H9 (cell line): ENCODE data around the gene FPR1. TPM values are rescaled to one million over a fixed set of nuclear protein-coding genes. Genes with fewer than 3 reads are reported as not detected.

Experiments
- DNase-seq: peaks from one replicate; pipeline ENCODE4 v3.0.0-alpha.2; 2017
- H2AFZ ChIP-seq: one replicate; pipeline ENCODE4 v1.6.1; 2013; ENCODE audit warnings: mild to moderate bottlenecking, low read length, control low read depth, moderate library complexity
- H2AK5ac ChIP-seq: 2 replicates; pipeline ENCODE4 v1.6.1; 2013; ENCODE audit warnings: low read length, control low read depth, mixed read lengths; ENCODE audit not compliant: insufficient read length
- H2BK120ac ChIP-seq: one replicate; pipeline ENCODE4 v1.6.1; 2013; ENCODE audit warnings: low read depth, mild to moderate bottlenecking, low read length, control low read depth, inconsistent platforms; ENCODE audit not compliant: poor library complexity, severe bottlenecking
- H2BK12ac ChIP-seq: 2 replicates; pipeline ENCODE4 v1.6.1; 2013; ENCODE audit warnings: low read length, control low read depth, mixed read lengths, low read depth; ENCODE audit not compliant: insufficient read length
- H2BK15ac ChIP-seq: 2 replicates; pipeline ENCODE4 v1.6.1; 2013; ENCODE audit warnings: low read depth, low read length, control low read depth
- H2BK20ac ChIP-seq: one replicate; pipeline ENCODE4 v1.6.1; 2013; ENCODE audit warnings: low read depth, mild to moderate bottlenecking, low read length, control low read depth, inconsistent platforms; ENCODE audit not compliant: poor library complexity, severe bottlenecking
- H2BK5ac ChIP-seq: 2 replicates; pipeline ENCODE4 v1.6.1; 2013; ENCODE audit warnings: low read length, control low read depth, mixed read lengths; ENCODE audit not compliant: insufficient read length
- H3K14ac ChIP-seq: 2 replicates; pipeline ENCODE4 v1.6.1; 2013; ENCODE audit warnings: low read length, control low read depth; ENCODE audit not compliant: insufficient read depth
- H3K18ac ChIP-seq: 2 replicates; pipeline ENCODE4 v1.6.1; 2013; ENCODE audit warnings: low read depth, mild to moderate bottlenecking, mixed read lengths, low read length, control low read depth; ENCODE audit not compliant: insufficient read length
- H3K23ac ChIP-seq: 2 replicates; pipeline ENCODE4 v1.6.1; 2013; ENCODE audit warnings: low read length, control low read depth, mixed read lengths, low read depth; ENCODE audit not compliant: insufficient read length
- H3K23me2 ChIP-seq: 2 replicates; pipeline ENCODE4 v1.6.1; 2013; ENCODE audit warnings: low read depth, mild to moderate bottlenecking, mixed read lengths, low read length, control low read depth; ENCODE audit not compliant: insufficient read length, poor library complexity, severe bottlenecking
- H3K27ac ChIP-seq: 2 replicates; pipeline ENCODE4 v1.5.1; 2013; ENCODE audit warnings: low read length, control low read depth, mixed read lengths, low read depth; ENCODE audit not compliant: insufficient read length
- H3K27me3 ChIP-seq: 2 replicates; pipeline ENCODE4 v1.6.1; 2013; ENCODE audit warnings: low read length, control low read depth, inconsistent platforms; ENCODE audit not compliant: insufficient read depth
- H3K4ac ChIP-seq: 2 replicates; pipeline ENCODE4 v1.6.1; 2013; ENCODE audit warnings: low read depth, mild to moderate bottlenecking, control low read depth, inconsistent platforms, low read length, moderate library complexity
- H3K4me1 ChIP-seq: 2 replicates; pipeline ENCODE4 v1.6.1; 2013; ENCODE audit warnings: low read length, control low read depth, inconsistent platforms; ENCODE audit not compliant: insufficient read depth
- H3K4me2 ChIP-seq: 2 replicates; pipeline ENCODE4 v1.6.1; 2013; ENCODE audit warnings: low read length, control low read depth, mixed read lengths; ENCODE audit not compliant: insufficient read length, insufficient read depth
- H3K56ac ChIP-seq: 2 replicates; pipeline ENCODE4 v1.6.1; 2013; ENCODE audit warnings: low read depth, mild to moderate bottlenecking, mixed read lengths, low read length, control low read depth; ENCODE audit not compliant: insufficient read length
- H3K79me1 ChIP-seq: 2 replicates; pipeline ENCODE4 v1.6.1; 2013; ENCODE audit warnings: low read depth, mild to moderate bottlenecking, moderate library complexity, low read length, control low read depth, inconsistent platforms; ENCODE audit not compliant: insufficient read depth, poor library complexity, severe bottlenecking
- H3K79me2 ChIP-seq: 2 replicates; pipeline ENCODE4 v1.6.1; 2013; ENCODE audit warnings: low read length, control low read depth, inconsistent platforms; ENCODE audit not compliant: insufficient read depth
- H3K9ac ChIP-seq: 2 replicates; pipeline ENCODE4 v1.6.1; 2013; ENCODE audit warnings: low read length, control low read depth, mixed read lengths; ENCODE audit not compliant: insufficient read length; ENCODE audit errors: extremely low read depth
- H3K9me3 ChIP-seq: one replicate; pipeline ENCODE4 v1.6.1; 2013; ENCODE audit warnings: low read depth, low read length, inconsistent platforms; ENCODE audit not compliant: control insufficient read depth
- H3T11ph ChIP-seq: one replicate; pipeline ENCODE4 v1.6.1; 2013; ENCODE audit warnings: mild to moderate bottlenecking, low read length, control low read depth, inconsistent platforms
- H4K20me1 ChIP-seq: one replicate; pipeline ENCODE4 v1.6.1; 2013; ENCODE audit not compliant: control insufficient read depth, insufficient read length, insufficient read depth
- H4K5ac ChIP-seq: 2 replicates; pipeline ENCODE4 v1.6.1; 2013; ENCODE audit warnings: low read depth, mild to moderate bottlenecking, mixed read lengths, low read length, control low read depth; ENCODE audit not compliant: insufficient read length
- H4K8ac ChIP-seq: replicated peaks from 2 replicates; pipeline ENCODE4 v1.6.1; 2013; ENCODE audit warnings: low read length, control low read depth, mixed read lengths, low read depth; ENCODE audit not compliant: insufficient read length
- H4K91ac ChIP-seq: 2 replicates; pipeline ENCODE4 v1.6.1; 2013; ENCODE audit warnings: low read depth, mild to moderate bottlenecking, moderate library complexity, mixed read lengths, low read length, control low read depth; ENCODE audit not compliant: insufficient read length
- H3K27ac Mint-ChIP-seq, 3 experiments: 2 replicates in 2 of 3; 3 replicates in 1 of 3; pipeline ENCODE4 v1.8.0; 2020 to 2021; ENCODE audit warnings: mixed read lengths in 3 of 3, mild to moderate bottlenecking in 1 of 3, moderate library complexity in 1 of 3
- H3K27me3 Mint-ChIP-seq: 2 replicates; pipeline ENCODE4 v1.8.0; 2021; ENCODE audit warnings: low read depth, mild to moderate bottlenecking, moderate library complexity, mixed read lengths
- H3K36me3 Mint-ChIP-seq, 3 experiments: 2 replicates in 2 of 3; 3 replicates in 1 of 3; pipeline ENCODE4 v1.8.0; 2020 to 2021; ENCODE audit warnings: low read depth in 3 of 3, mixed read lengths in 3 of 3; ENCODE audit not compliant: insufficient read depth in 1 of 3
- H3K4me1 Mint-ChIP-seq, 2 experiments: 2 replicates each; pipeline ENCODE4 v1.8.0; 2020; ENCODE audit warnings: mixed read lengths in 2 of 2
- H3K4me3 Mint-ChIP-seq, 2 experiments: 2 replicates in 1 of 2; 3 replicates in 1 of 2; pipeline ENCODE4 v1.8.0; 2020 to 2021; ENCODE audit warnings: mild to moderate bottlenecking in 2 of 2, mixed read lengths in 2 of 2, moderate library complexity in 1 of 2
- H3K9me3 Mint-ChIP-seq, 2 experiments: 2 replicates in 1 of 2; 3 replicates in 1 of 2; pipeline ENCODE4 v1.8.0; 2020; ENCODE audit warnings: mild to moderate bottlenecking in 2 of 2, mixed read lengths in 2 of 2, moderate library complexity in 1 of 2
- CTCF ChIP-seq: fragments of 200-600 bp; sonication (generic); conservative IDR thresholded peaks from 3 replicates; pipeline ENCODE4 v1.8.0; 2021; ENCODE audit warnings: antibody characterized with exemption, mild to moderate bottlenecking
- WGBS: extraction: QIAGEN DNeasy Blood & Tissue Kit; methylation state at CpG from one replicate; pipeline ENCODE4 v1.1.7; 2013; ENCODE audit warnings: missing lambda C conversion rate, low lambda C conversion rate, mixed read lengths; ENCODE audit not compliant: insufficient read length; ENCODE audit errors: extremely low coverage; 5-methylcytosine and 5-hydroxymethylcytosine counted together
- total RNA-seq: library from RNA; stranded (reverse); gene quantifications from 2 replicates; pipeline ENCODE4 v1.2.1, GENCODE V29; 2021

Gene FPR1
- total RNA-seq, 1 experiment from 2014 or later: not detected

GRCh38 chr19:51784109-51784785 is 32.6 kb upstream of the FPR1 start:
- Mint-ChIP-seq H3K4me3 (no peak overlapping the region), H3K27me3 (peaks cover 32% of the 10 kb centered on the region), H3K4me1 (no peaks in the 10 kb centered on the region), H3K9me3 (peaks cover 14 to 47% of the 10 kb centered on the region in 2 experiments), H3K27ac (no peak overlapping the region), H3K36me3 (no peaks in the 10 kb centered on the region)
- no peak overlapping the region for H2BK120ac ChIP-seq
- H3K27me3 ChIP-seq: no peaks in the 10 kb centered on the region
- H3K14ac ChIP-seq: no peak overlapping the region
- no peaks in the 10 kb centered on the region for H3K79me1 ChIP-seq
- no peak overlapping the region for H2BK15ac ChIP-seq
- H3K18ac ChIP-seq: no peak overlapping the region
- no peaks in the 10 kb centered on the region for H4K20me1 ChIP-seq
- H2AFZ ChIP-seq: no peak overlapping the region
- no peak overlapping the region for H2BK12ac ChIP-seq
- H3K9ac ChIP-seq: no peak overlapping the region
- no peaks in the 10 kb centered on the region for H3K9me3 ChIP-seq
- no peak for TF ChIP-seq CTCF
- H3K4me2 ChIP-seq: no peak overlapping the region
- no peaks in the 10 kb centered on the region for H3K23me2 ChIP-seq
- H4K8ac ChIP-seq: no peak overlapping the region
- WGBS: no CpG with 5 or more reads among the region's 6 CpGs
- no peak overlapping the region for H2BK20ac ChIP-seq
- no peaks in the 10 kb centered on the region for H3K79me2 ChIP-seq
- no peak overlapping the region for H4K5ac ChIP-seq
- H3T11ph ChIP-seq: no peak overlapping the region
- DNase-seq: no peak
- H3K4ac ChIP-seq: no peak overlapping the region
- H3K27ac ChIP-seq: no peak overlapping the region
- H3K23ac ChIP-seq: no peak overlapping the region
- H2AK5ac ChIP-seq: no peak overlapping the region
- no peak overlapping the region for H2BK5ac ChIP-seq
- no peak overlapping the region for H4K91ac ChIP-seq
- no peaks in the 10 kb centered on the region for H3K4me1 ChIP-seq
- H3K56ac ChIP-seq: no peak overlapping the region
